Neuronal stem cell (in vitro differentiated cells): ENCODE data around the gene TMF1.

ENCODE experiments used
- DNase-seq: peaks from one replicate; pipeline ENCODE4 v3.0.0-alpha.2; 2013; ENCODE audit warnings: low spot score
- H2AFZ ChIP-seq: one replicate; pipeline ENCODE4 v1.6.1; 2013; ENCODE audit warnings: mild to moderate bottlenecking, low read length, inconsistent platforms
- H2AK5ac ChIP-seq: 2 replicates; pipeline ENCODE4 v1.6.1; 2013; ENCODE audit warnings: low read depth, mild to moderate bottlenecking, inconsistent platforms, low read length, moderate library complexity, mixed read lengths
- H2BK120ac ChIP-seq: 2 replicates; pipeline ENCODE4 v1.6.1; 2013; ENCODE audit warnings: low read depth, mild to moderate bottlenecking, inconsistent platforms, low read length, moderate library complexity, mixed read lengths
- H2BK12ac ChIP-seq: one replicate; pipeline ENCODE4 v1.6.1; 2013; ENCODE audit warnings: low read length, inconsistent platforms
- H2BK15ac ChIP-seq: 2 replicates; pipeline ENCODE4 v1.6.1; 2013; ENCODE audit warnings: mild to moderate bottlenecking, low read length, inconsistent platforms, mixed read lengths
- H2BK5ac ChIP-seq: one replicate; pipeline ENCODE4 v1.6.1; 2013; ENCODE audit warnings: inconsistent platforms, mild to moderate bottlenecking, low read length, moderate library complexity
- H3K14ac ChIP-seq: one replicate; pipeline ENCODE4 v1.6.1; 2013; ENCODE audit warnings: low read length, inconsistent platforms
- H3K18ac ChIP-seq: 2 replicates; pipeline ENCODE4 v1.6.1; 2013; ENCODE audit warnings: low read length, inconsistent platforms
- H3K23ac ChIP-seq: 2 replicates; pipeline ENCODE4 v1.6.1; 2013; ENCODE audit warnings: low read depth, mild to moderate bottlenecking, mixed read lengths, low read length, inconsistent platforms; ENCODE audit not compliant: poor library complexity
- H3K27ac ChIP-seq: replicated peaks from 3 replicates; pipeline ENCODE4 v1.5.1; 2013; ENCODE audit warnings: low read length, inconsistent platforms
- H3K27me3 ChIP-seq, 3 experiments: 2 replicates each; pipeline ENCODE4 v1.6.1; 2013; ENCODE audit warnings: low read length in 3 of 3, mild to moderate bottlenecking in 2 of 3, inconsistent platforms in 1 of 3, low read depth in 1 of 3, mixed read lengths in 1 of 3, moderate library complexity in 1 of 3; ENCODE audit not compliant: control insufficient read depth in 3 of 3, insufficient read depth in 3 of 3
- H3K36me3 ChIP-seq, 2 donors: replicated peaks in 1 of 2; 2 replicates each; pipeline ENCODE4 v1.6.1; 2013; ENCODE audit warnings: low read length in 2 of 2; ENCODE audit not compliant: control insufficient read depth in 2 of 2, insufficient read depth in 2 of 2
- H3K4ac ChIP-seq: 2 replicates; pipeline ENCODE4 v1.6.1; 2013; ENCODE audit warnings: inconsistent platforms, mild to moderate bottlenecking, low read length, moderate library complexity
- H3K4me1 ChIP-seq, 2 donors: 1 replicate in 1 of 2; 2 replicates in 1 of 2; pipeline ENCODE4 v1.6.1; 2013; ENCODE audit warnings: low read length in 2 of 2, low read depth in 1 of 2; ENCODE audit not compliant: control insufficient read depth in 2 of 2, insufficient read depth in 1 of 2
- H3K4me2 ChIP-seq: one replicate; pipeline ENCODE4 v1.6.1; 2013; ENCODE audit warnings: mild to moderate bottlenecking, low read length, inconsistent platforms; ENCODE audit not compliant: insufficient read depth, poor library complexity, severe bottlenecking
- H3K4me3 ChIP-seq, 2 donors: 2 replicates each; pipeline ENCODE4 v1.5.1; 2013; ENCODE audit warnings: low read length in 2 of 2, mild to moderate bottlenecking in 2 of 2, inconsistent platforms in 1 of 2, moderate library complexity in 1 of 2
- H3K79me1 ChIP-seq: one replicate; pipeline ENCODE4 v1.6.1; 2013; ENCODE audit warnings: low read depth, mild to moderate bottlenecking, inconsistent platforms, low read length, moderate library complexity
- H3K9ac ChIP-seq: one replicate; pipeline ENCODE4 v1.6.1; 2013; ENCODE audit warnings: mild to moderate bottlenecking, low read depth, low read length, inconsistent platforms; ENCODE audit not compliant: poor library complexity
- H3K9me3 ChIP-seq, 2 donors: replicated peaks in 1 of 2; 2 replicates each; pipeline versions ENCODE3 to v1.6.1; 2013; ENCODE audit warnings: low read length in 2 of 2, mild to moderate bottlenecking in 2 of 2, inconsistent platforms in 1 of 2, low read depth in 1 of 2, mixed read lengths in 1 of 2, moderate library complexity in 1 of 2; ENCODE audit not compliant: control insufficient read depth in 2 of 2, insufficient read depth in 1 of 2
- H4K8ac ChIP-seq: one replicate; pipeline ENCODE4 v1.6.1; 2013; ENCODE audit warnings: low read depth, mild to moderate bottlenecking, inconsistent platforms, low read length, moderate library complexity
- H4K91ac ChIP-seq: one replicate; pipeline ENCODE4 v1.6.1; 2013; ENCODE audit warnings: low read length, low read depth, mild to moderate bottlenecking, inconsistent platforms; ENCODE audit not compliant: poor library complexity
- WGBS, 2 donors: extraction: QIAGEN DNeasy Blood & Tissue Kit; methylation state at CpG; one replicate each; pipeline ENCODE4 v1.1.7; 2013; ENCODE audit warnings: missing lambda C conversion rate in 2 of 2, mixed read lengths in 1 of 2; ENCODE audit not compliant: insufficient read length in 2 of 2, insufficient replicate concordance in 1 of 2; ENCODE audit errors: extremely low coverage in 2 of 2; 5-methylcytosine and 5-hydroxymethylcytosine counted together

The TMF1 gene

DNA sequence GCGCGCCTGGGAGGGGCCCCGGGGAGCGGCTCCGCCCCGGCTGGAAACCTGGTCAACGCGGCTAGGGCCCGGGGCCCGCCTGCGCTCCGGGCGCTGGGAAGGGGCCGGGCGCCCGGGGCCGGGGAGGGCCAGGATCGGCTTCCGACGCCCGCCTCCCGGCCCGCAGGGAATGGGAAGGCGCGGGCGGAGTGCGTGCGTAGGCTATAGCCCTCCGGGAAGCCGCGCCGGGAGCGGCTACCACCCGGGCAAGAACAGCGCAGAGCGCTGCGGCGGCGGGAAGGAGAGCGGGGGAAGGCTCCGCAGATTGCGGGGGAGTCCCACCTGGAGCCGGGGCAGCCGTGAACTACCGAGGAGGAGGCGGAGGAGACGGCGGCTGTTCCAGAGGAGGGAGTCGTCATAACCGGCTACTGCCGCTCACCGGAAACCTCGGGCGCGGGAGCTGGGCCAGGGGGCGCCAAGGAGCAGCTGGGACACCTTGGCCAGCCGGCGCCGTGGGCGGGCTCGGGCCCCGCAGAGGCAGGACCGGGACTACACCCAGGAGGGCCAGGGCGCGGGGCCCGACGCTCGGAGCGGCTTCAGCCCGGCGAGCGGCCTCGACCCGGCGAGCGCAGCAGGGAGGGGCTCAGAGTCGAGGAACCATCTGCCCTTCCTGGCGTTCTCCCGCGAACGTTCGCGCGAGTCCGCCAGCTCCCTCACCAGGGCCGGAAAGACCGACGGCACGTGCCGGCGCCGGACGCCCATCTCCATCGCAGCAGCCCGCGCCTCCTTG, 38.7 kb downstream of the TMF1 start, which contains the start of gene EOGT:
Gene EOGT (minus strand): TSS at position 432 of the 769 bp plus-strand sequence. CDS start 3,838 bp downstream, outside the sequence.
- Histone ChIP-seq H4K91ac (no peak within 1 kb of the TSS), H2AFZ (peak within 1 kb of the TSS; percentile 77), H3K27me3 (peaks cover 0 to 20% (median 0%) of the 10 kb centered on the region in 3 experiments), H3K23ac (peak within 1 kb of the TSS; percentile 96), H2BK120ac (no peak within 1 kb of the TSS), H3K4me2 (peak within 1 kb of the TSS; percentile 90), H2AK5ac (no peak within 1 kb of the TSS), H3K4me1 (peaks cover 8 to 11% of the 10 kb centered on the region in 2 donors), H3K4me3 (peak within 1 kb of the TSS; percentile 15 to 94), H3K9ac (peak within 1 kb of the TSS; percentile 79), H3K36me3 (peaks cover 0 to 6% of the 10 kb centered on the region in 2 donors), H2BK12ac (no peak within 1 kb of the TSS), H3K27ac (no peak within 1 kb of the TSS), H2BK5ac (no peak within 1 kb of the TSS), H3K18ac (peak within 1 kb of the TSS; percentile 98), H3K14ac (no peak within 1 kb of the TSS), H2BK15ac (peak within 1 kb of the TSS; percentile 76), H4K8ac (no peak within 1 kb of the TSS), H3K9me3 (no peaks in the 10 kb centered on the region), H3K79me1 (no peaks in the 10 kb centered on the region), H3K4ac (no peak within 1 kb of the TSS)
- no CpG with 5 or more reads among the region's 96 CpGs for WGBS, 2 donors
- DNase-seq = peak; percentile 66

DNA sequence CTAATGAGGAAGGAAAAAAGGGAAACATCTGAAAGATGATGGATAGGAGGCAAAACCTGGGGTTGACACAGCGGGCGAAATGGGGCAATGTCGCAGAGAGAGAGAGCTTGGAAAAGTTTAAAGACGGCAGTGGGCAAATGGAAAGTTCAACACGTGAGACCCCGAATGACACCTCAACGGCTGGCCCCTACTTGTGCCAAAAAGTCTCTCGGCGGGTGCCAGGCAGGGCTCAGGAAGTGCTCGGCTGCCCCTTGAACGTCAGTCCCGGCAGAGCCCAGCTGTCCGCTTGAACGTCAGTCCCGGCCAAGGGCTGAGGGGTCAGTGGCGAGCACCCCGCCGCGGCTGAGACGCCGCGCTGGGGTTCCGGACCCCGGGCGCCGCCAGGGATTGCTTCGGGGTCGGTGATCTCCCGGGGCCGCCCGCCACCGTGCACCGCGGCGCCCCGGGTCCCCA, 39.3 kb downstream of the TMF1 start:
- peak overlapping the region in 1 of 2 donors; percentile 94 for H3K4me3 ChIP-seq
- no peak overlapping the region for H2BK15ac ChIP-seq
- H3K36me3 ChIP-seq = peaks cover 0 to 6% of the 10 kb centered on the region in 2 donors
- no peaks in the 10 kb centered on the region for H3K79me1 ChIP-seq
- peak; percentile 17 for DNase-seq
- WGBS, 2 donors = no CpG with 5 or more reads among the region's 36 CpGs
- H3K4me1 ChIP-seq = peaks cover 8 to 11% of the 10 kb centered on the region in 2 donors
- no peak overlapping the region for H3K27ac ChIP-seq
- H3K9me3 ChIP-seq = no peaks in the 10 kb centered on the region
- H3K9ac ChIP-seq = no peak overlapping the region
- H3K14ac ChIP-seq = no peak overlapping the region
- H4K8ac ChIP-seq = no peak overlapping the region
- H2BK120ac ChIP-seq = no peak overlapping the region
- peak overlapping the region; percentile 92 for H3K18ac ChIP-seq
- H3K4me2 ChIP-seq = peak overlapping the region; percentile 90
- H2AK5ac ChIP-seq = no peak overlapping the region
- H3K23ac ChIP-seq = no peak overlapping the region
- no peak overlapping the region for H2AFZ ChIP-seq
- H3K4ac ChIP-seq = no peak overlapping the region
- no peak overlapping the region for H2BK5ac ChIP-seq
- peaks cover 0 to 20% (median 0%) of the 10 kb centered on the region in 3 experiments for H3K27me3 ChIP-seq
- no peak overlapping the region for H4K91ac ChIP-seq
- no peak overlapping the region for H2BK12ac ChIP-seq

DNA sequence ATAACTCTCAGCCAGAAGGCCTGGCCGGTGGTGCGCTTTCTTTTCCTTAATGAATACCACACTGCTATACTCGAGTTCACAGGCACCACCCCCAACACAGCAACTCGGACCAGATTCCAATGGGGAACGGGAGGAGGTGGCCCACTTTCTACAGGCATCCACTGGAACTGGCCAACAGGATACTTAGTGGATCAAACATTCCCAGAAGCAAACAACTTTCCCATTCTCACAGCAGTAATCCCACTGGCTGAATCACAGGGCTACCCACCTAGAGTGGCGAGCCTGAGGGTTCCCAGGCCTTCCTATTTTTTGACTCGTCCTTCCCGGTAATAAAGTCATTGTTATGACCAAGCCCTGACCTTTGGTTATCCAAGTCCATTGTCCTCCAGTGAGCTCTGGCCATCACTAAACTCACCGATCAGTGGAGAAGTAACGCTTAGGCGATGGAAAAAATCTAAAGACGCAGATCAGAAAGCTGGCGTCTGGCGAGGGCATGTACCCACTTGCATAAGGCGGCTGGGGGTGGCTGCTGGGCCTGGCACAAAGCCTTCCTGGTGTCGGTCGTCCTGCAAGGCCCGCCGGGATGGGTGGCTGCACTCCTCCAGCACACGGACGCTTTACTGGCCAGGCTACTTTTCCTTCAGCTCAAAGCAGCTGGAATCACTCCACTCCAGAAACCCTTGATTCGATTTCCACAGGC, 39.9 kb downstream of the TMF1 start:
- Histone ChIP-seq H3K4me1 (peaks cover 8 to 11% of the 10 kb centered on the region in 2 donors), H3K4ac (no peak overlapping the region), H2BK15ac (no peak overlapping the region), H2AK5ac (no peak overlapping the region), H2BK5ac (no peak overlapping the region), H3K79me1 (no peaks in the 10 kb centered on the region), H2BK120ac (no peak overlapping the region), H3K27ac (no peak overlapping the region), H3K23ac (no peak overlapping the region), H3K27me3 (peaks cover 0 to 20% (median 0%) of the 10 kb centered on the region in 3 experiments), H4K8ac (no peak overlapping the region), H3K18ac (no peak overlapping the region), H4K91ac (no peak overlapping the region), H2BK12ac (no peak overlapping the region), H3K9me3 (no peaks in the 10 kb centered on the region), H2AFZ (peak overlapping the region; percentile 34), H3K4me2 (no peak overlapping the region), H3K14ac (no peak overlapping the region), H3K9ac (no peak overlapping the region), H3K4me3 (no peak overlapping the region), H3K36me3 (peaks cover 0 to 4% of the 10 kb centered on the region in 2 donors)
- no CpG with 5 or more reads among the region's 22 CpGs for whole genome bisulfite sequencing, 2 donors
- no peak for DNase-seq
